ENCODE data around the gene FAM83F. TPM values are rescaled to one million over a fixed set of nuclear protein-coding genes. Genes with fewer than 3 reads are reported as not detected.

The FAM83F gene
- total RNA-seq, 1 experiment from 2014 or later, result 33.1 TPM

- intact Hi-C loops (cut with micrococcal nuclease), result no loop called here
- Mint-ChIP-seq H3K4me1 (ENCODE audit: insufficient read depth, unreplicated experiment) (peaks cover 3% of the 10 kb centered on the region), H3K9me3 (ENCODE audit: unreplicated experiment) (no peaks in the 10 kb centered on the region), H3K36me3 (ENCODE audit: insufficient read depth, unreplicated experiment) (no peaks in the 10 kb centered on the region), H3K4me3 (ENCODE audit: unreplicated experiment) (no peak overlapping the region), H3K27ac (ENCODE audit: low read depth, unreplicated experiment) (no peak overlapping the region), H3K27me3 (ENCODE audit: insufficient read depth, unreplicated experiment) (no peaks in the 10 kb centered on the region)
- ChIA-PET POLR2A (interaction anchor here (0.7 to 2.2 kb wide), 4 partner anchors 16 to 106 kb away, joined by 3 to 9 read pairs (median 6); partner anchors contain the start of gene TNRC6B), CTCF (interaction anchor here (0.7 kb wide), 2 partner anchors 14 to 17 kb away, joined by 3 read pairs; no protein-coding TSS in a partner anchor)
- no TSS peak for BruUV-seq (replicated peaks)
- no peak for DNase-seq (ENCODE audit: unreplicated experiment)
- no peak for TF ChIP-seq CTCF (IDR thresholded peaks at IDR 0.05; ENCODE audit: unreplicated experiment)
These were observed 77.0 kb downstream of the FAM83F start for GRCh38 chr22:40071720-40072119.

- no peaks in the 10 kb centered on the region for H3K36me3 Mint-ChIP-seq (ENCODE audit: insufficient read depth, unreplicated experiment)
- no TSS peak for BruUV-seq (replicated peaks)
- H3K27me3 Mint-ChIP-seq (ENCODE audit: insufficient read depth, unreplicated experiment), result no peaks in the 10 kb centered on the region
- TF ChIP-seq CTCF (IDR thresholded peaks at IDR 0.05; ENCODE audit: unreplicated experiment), result no peak
- no peak for DNase-seq (ENCODE audit: unreplicated experiment)
- intact Hi-C loops (cut with micrococcal nuclease), result no loop called here
- H3K4me1 Mint-ChIP-seq (ENCODE audit: insufficient read depth, unreplicated experiment), result peaks cover 10% of the 10 kb centered on the region
- H3K27ac Mint-ChIP-seq (ENCODE audit: low read depth, unreplicated experiment), result no peak overlapping the region
- no peaks in the 10 kb centered on the region for H3K9me3 Mint-ChIP-seq (ENCODE audit: unreplicated experiment)
- CTCF ChIA-PET, result interaction anchor here (0.6 to 1.0 kb wide), 2 partner anchors 10 to 119 kb away, joined by 3 read pairs; no protein-coding TSS in a partner anchor
- POLR2A ChIA-PET, result interaction anchor here (0.7 to 1.5 kb wide), 2 partner anchors 11 to 1804 kb away, joined by 3 to 5 read pairs; partner anchors contain the start of gene TMEM184B
- no peak overlapping the region for H3K4me3 Mint-ChIP-seq (ENCODE audit: unreplicated experiment)
These were observed 82.2 kb downstream of the FAM83F start for GRCh38 chr22:40076702-40077645.

- Mint-ChIP-seq H3K9me3 (ENCODE audit: unreplicated experiment) (no peaks in the 10 kb centered on the region), H3K36me3 (ENCODE audit: insufficient read depth, unreplicated experiment) (no peaks in the 10 kb centered on the region), H3K27ac (ENCODE audit: low read depth, unreplicated experiment) (no peak overlapping the region), H3K27me3 (ENCODE audit: insufficient read depth, unreplicated experiment) (no peaks in the 10 kb centered on the region), H3K4me1 (ENCODE audit: insufficient read depth, unreplicated experiment) (peaks cover 10% of the 10 kb centered on the region), H3K4me3 (ENCODE audit: unreplicated experiment) (no peak overlapping the region)
- DNase-seq (ENCODE audit: unreplicated experiment), result no peak
- POLR2A ChIA-PET, result interaction anchor here (1.5 kb wide), 1 partner anchor 10 kb away, joined by 5 read pairs; no protein-coding TSS in a partner anchor
- no peak for TF ChIP-seq CTCF (IDR thresholded peaks at IDR 0.05; ENCODE audit: unreplicated experiment)
- CTCF ChIA-PET, result interaction anchor here (0.6 to 0.7 kb wide), 3 partner anchors 10 to 723 kb away, joined by 3 read pairs; no protein-coding TSS in a partner anchor
- intact Hi-C loops (cut with micrococcal nuclease), result no loop called here
- no TSS peak for BruUV-seq (replicated peaks)
These were observed 82.9 kb downstream of the FAM83F start for GRCh38 chr22:40077646-40078016.

GRCh38 chr22:40081662-40082061 is 86.9 kb downstream of the FAM83F start:
- CTCF ChIA-PET, result no interaction called here
- Mint-ChIP-seq H3K4me3 (ENCODE audit: unreplicated experiment) (no peak overlapping the region), H3K36me3 (ENCODE audit: insufficient read depth, unreplicated experiment) (no peaks in the 10 kb centered on the region), H3K27me3 (ENCODE audit: insufficient read depth, unreplicated experiment) (no peaks in the 10 kb centered on the region), H3K27ac (ENCODE audit: low read depth, unreplicated experiment) (no peak overlapping the region), H3K9me3 (ENCODE audit: unreplicated experiment) (no peaks in the 10 kb centered on the region), H3K4me1 (ENCODE audit: insufficient read depth, unreplicated experiment) (peaks cover 7% of the 10 kb centered on the region)
- TF ChIP-seq CTCF (IDR thresholded peaks at IDR 0.05; ENCODE audit: unreplicated experiment), result no peak
- no TSS peak for BruUV-seq (replicated peaks)
- intact Hi-C loops (cut with micrococcal nuclease), result no loop called here
- DNase-seq (ENCODE audit: unreplicated experiment), result no peak
- POLR2A ChIA-PET, result no interaction called here

Data from MCF 10A (cell line).